Measurements from ENCODE around the gene IGSF9. TPM values are rescaled to one million over a fixed set of nuclear protein-coding genes. Genes with fewer than 3 reads are reported as not detected.

IGSF9 gene
- total RNA-seq, 2 experiments from 2014 or later, result not detected

DNA sequence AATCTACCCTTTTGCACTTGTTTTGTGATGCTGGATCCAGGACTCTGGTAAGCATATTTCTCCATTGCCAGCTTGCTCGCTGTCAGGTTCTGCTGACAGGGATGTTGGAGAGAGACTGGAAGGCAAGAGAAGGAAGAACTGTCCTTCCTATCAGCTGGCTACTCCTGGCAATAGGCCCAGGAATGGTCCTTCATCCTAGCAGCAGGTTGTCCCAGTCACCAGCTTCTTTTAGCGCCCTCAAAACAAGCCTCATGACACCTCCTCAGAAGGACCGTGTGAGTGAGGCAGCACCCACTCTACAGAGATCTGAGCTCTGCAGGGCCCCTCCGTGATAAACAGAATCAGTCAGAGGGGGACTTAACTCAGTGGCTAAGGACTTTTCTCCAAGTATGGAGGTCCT lies 41.8 kb upstream of the IGSF9 start:
- no peak overlapping the region for H3K4me3 ChIP-seq (ENCODE audit: low read length)
- ChIA-PET CTCF (no interaction called here), POLR2A (no interaction called here)
- no peaks in the 10 kb centered on the region for H3K4me1 ChIP-seq (ENCODE audit: insufficient read depth, low read length)
- Mint-ChIP-seq H3K36me3 (ENCODE audit: low read depth) (no peaks in the 10 kb centered on the region), H3K4me1 (ENCODE audit: low read depth) (peaks cover 6% of the 10 kb centered on the region), H3K27me3 (peaks cover 34% of the 10 kb centered on the region), H3K4me3 (no peak overlapping the region), H3K27ac (no peak overlapping the region), H3K9me3 (no peaks in the 10 kb centered on the region)
- H3K27me3 ChIP-seq (ENCODE audit: control insufficient read depth in 1 of 2, insufficient read depth in 2 of 2, low read length in 2 of 2), result no peaks in the 10 kb centered on the region
- no peak for DNase-seq
- no peak for ATAC-seq (ENCODE audit: poor library complexity)
- no peaks in the 10 kb centered on the region for H3K9me3 ChIP-seq (ENCODE audit: control insufficient read depth in 1 of 2, insufficient read depth in 1 of 2, low read length in 2 of 2)
- no peaks in the 10 kb centered on the region for H3K36me3 ChIP-seq (ENCODE audit: insufficient read depth, low read length)
- intact Hi-C loops (cut with DNase I, micrococcal nuclease), result no loop called here
- TF ChIP-seq, protein P1, sequence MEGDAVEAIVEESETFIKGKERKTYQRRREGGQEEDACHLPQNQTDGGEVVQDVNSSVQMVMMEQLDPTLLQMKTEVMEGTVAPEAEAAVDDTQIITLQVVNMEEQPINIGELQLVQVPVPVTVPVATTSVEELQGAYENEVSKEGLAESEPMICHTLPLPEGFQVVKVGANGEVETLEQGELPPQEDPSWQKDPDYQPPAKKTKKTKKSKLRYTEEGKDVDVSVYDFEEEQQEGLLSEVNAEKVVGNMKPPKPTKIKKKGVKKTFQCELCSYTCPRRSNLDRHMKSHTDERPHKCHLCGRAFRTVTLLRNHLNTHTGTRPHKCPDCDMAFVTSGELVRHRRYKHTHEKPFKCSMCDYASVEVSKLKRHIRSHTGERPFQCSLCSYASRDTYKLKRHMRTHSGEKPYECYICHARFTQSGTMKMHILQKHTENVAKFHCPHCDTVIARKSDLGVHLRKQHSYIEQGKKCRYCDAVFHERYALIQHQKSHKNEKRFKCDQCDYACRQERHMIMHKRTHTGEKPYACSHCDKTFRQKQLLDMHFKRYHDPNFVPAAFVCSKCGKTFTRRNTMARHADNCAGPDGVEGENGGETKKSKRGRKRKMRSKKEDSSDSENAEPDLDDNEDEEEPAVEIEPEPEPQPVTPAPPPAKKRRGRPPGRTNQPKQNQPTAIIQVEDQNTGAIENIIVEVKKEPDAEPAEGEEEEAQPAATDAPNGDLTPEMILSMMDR (IDR thresholded peaks at IDR 0.05), result no peak
- H3K27ac ChIP-seq (ENCODE audit: low read depth in 1 of 2, low read length in 2 of 2), result no peak overlapping the region

DNA sequence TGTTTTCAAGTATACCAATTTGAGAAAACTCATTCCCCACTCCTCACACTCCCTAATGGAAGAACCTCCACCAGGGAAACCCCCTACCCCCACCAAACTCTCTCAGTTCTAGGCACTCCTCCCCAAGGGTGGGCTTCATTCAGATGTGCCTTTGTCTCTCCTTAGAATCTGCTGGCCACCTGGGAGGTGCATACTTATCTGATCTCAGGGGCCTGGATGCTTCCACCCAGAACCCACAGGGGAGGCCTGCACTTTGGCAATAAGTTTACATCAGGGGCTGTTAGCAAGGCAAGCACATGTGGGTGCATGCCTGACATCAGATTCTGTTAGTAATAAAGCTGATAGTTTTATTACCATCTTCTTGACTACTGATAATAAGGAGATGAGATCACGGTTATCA lies 41.1 kb upstream of the IGSF9 start:
- H3K9me3 Mint-ChIP-seq, result no peaks in the 10 kb centered on the region
- H3K36me3 Mint-ChIP-seq (ENCODE audit: low read depth), result no peaks in the 10 kb centered on the region
- no peak overlapping the region for H3K4me3 Mint-ChIP-seq
- no peak for ATAC-seq (ENCODE audit: poor library complexity)
- peaks cover 39% of the 10 kb centered on the region for H3K27me3 Mint-ChIP-seq
- peaks cover 5% of the 10 kb centered on the region for H3K4me1 Mint-ChIP-seq (ENCODE audit: low read depth)
- no peak for DNase-seq
- Histone ChIP-seq H3K4me3 (ENCODE audit: low read length) (no peak overlapping the region), H3K9me3 (ENCODE audit: control insufficient read depth in 1 of 2, insufficient read depth in 1 of 2, low read length in 2 of 2) (no peaks in the 10 kb centered on the region), H3K27ac (ENCODE audit: low read depth in 1 of 2, low read length in 2 of 2) (no peak overlapping the region), H3K36me3 (ENCODE audit: insufficient read depth, low read length) (no peaks in the 10 kb centered on the region), H3K4me1 (ENCODE audit: insufficient read depth, low read length) (no peaks in the 10 kb centered on the region), H3K27me3 (ENCODE audit: control insufficient read depth in 1 of 2, insufficient read depth in 2 of 2, low read length in 2 of 2) (no peaks in the 10 kb centered on the region)
- TF ChIP-seq, protein P1 (IDR thresholded peaks at IDR 0.05), result no peak
- CTCF ChIA-PET, result no interaction called here
- intact Hi-C loops (cut with DNase I, micrococcal nuclease), result no loop called here
- no peak overlapping the region for H3K27ac Mint-ChIP-seq
- POLR2A ChIA-PET, result no interaction called here

DNA sequence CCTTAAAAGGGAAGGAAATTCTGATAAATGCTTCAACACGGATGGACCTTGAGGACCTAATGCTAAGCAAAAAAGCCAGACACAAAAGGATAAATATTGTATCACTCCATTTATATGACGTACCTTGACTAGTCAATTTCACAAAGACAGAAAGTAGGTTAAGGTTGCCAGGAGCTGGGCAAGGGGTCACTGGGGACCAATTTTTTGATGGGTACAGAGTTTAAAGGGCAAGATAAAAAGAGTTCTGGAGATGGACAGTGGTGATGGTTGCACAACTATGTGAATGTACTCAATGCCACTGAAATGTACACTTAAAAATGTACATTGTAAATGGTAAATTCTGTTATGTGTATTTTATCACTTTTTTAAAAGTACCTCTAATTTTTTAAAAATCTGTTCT lies 40.7 kb upstream of the IGSF9 start:
- Mint-ChIP-seq H3K36me3 (ENCODE audit: low read depth) (no peaks in the 10 kb centered on the region), H3K4me3 (no peak overlapping the region), H3K9me3 (no peaks in the 10 kb centered on the region), H3K27me3 (peaks cover 39% of the 10 kb centered on the region), H3K27ac (no peak overlapping the region), H3K4me1 (ENCODE audit: low read depth) (peaks cover under 1% of the 10 kb centered on the region)
- H3K9me3 ChIP-seq (ENCODE audit: control insufficient read depth in 1 of 2, insufficient read depth in 1 of 2, low read length in 2 of 2), result no peaks in the 10 kb centered on the region
- DNase-seq (no peak), ATAC-seq (ENCODE audit: poor library complexity) (no peak)
- POLR2A ChIA-PET, result no interaction called here
- intact Hi-C loops (cut with DNase I, micrococcal nuclease), result no loop called here
- no peak overlapping the region for H3K27ac ChIP-seq (ENCODE audit: low read depth in 1 of 2, low read length in 2 of 2)
- no peaks in the 10 kb centered on the region for H3K4me1 ChIP-seq (ENCODE audit: insufficient read depth, low read length)
- peaks cover 0 to 2% of the 10 kb centered on the region in 2 experiments for H3K27me3 ChIP-seq (ENCODE audit: control insufficient read depth in 1 of 2, insufficient read depth in 2 of 2, low read length in 2 of 2)
- H3K4me3 ChIP-seq (ENCODE audit: low read length), result no peak overlapping the region
- TF ChIP-seq, protein P1 (IDR thresholded peaks at IDR 0.05), result no peak
- no peaks in the 10 kb centered on the region for H3K36me3 ChIP-seq (ENCODE audit: insufficient read depth, low read length)
- CTCF ChIA-PET, result no interaction called here
